SHP77 (cell line): ENCODE measurements around the gene FLRT1.

ENCODE experiments used
- DNase-seq, 2 experiments: peaks; one replicate each; lab custom pipeline; 2025; lab: John Stamatoyannopoulos, UW

The FLRT1 gene

GRCh38 chr11:64023712-64024710, 11.7 kb upstream of the FLRT1 start:
- DNase-seq: no peak

GRCh38 chr11:64025205-64025604, 10.5 kb upstream of the FLRT1 start:
- no peak for DNase-seq

- no peak for DNase-seq
Observed at GRCh38 chr11:64026575-64027205, 9.0 kb upstream of the FLRT1 start.

- DNase-seq: no peak
Observed at GRCh38 chr11:64027651-64028397, 7.9 kb upstream of the FLRT1 start.

- peak in 1 of 2 experiments; percentile 28 for DNase-seq
Observed at GRCh38 chr11:64028398-64029115, 7.2 kb upstream of the FLRT1 start.

GRCh38 chr11:64029773-64030172, 6.0 kb upstream of the FLRT1 start:
- no peak for DNase-seq

GRCh38 chr11:64031001-64031400, 4.7 kb upstream of the FLRT1 start:
- no peak for DNase-seq

GRCh38 chr11:64032050-64032449, 3.7 kb upstream of the FLRT1 start:
- DNase-seq: no peak

- DNase-seq: no peak
Observed at GRCh38 chr11:64034411-64034811, 1.3 kb upstream of the FLRT1 start.

- no peak for DNase-seq
Observed at GRCh38 chr11:64035081-64035524, 628 bp upstream of the FLRT1 start.

GRCh38 chr11:64036087-64037026, 626 bp downstream of the FLRT1 start:
- DNase-seq: no peak

- DNase-seq: no peak
Observed at GRCh38 chr11:64037027-64037634, 1.4 kb downstream of the FLRT1 start.

- DNase-seq: no peak
Observed at GRCh38 chr11:64038500-64038899, 2.8 kb downstream of the FLRT1 start.

GRCh38 chr11:64039012-64039665, 3.4 kb downstream of the FLRT1 start:
- DNase-seq: no peak

- DNase-seq: no peak
Observed at GRCh38 chr11:64040684-64041322, 5.1 kb downstream of the FLRT1 start.

- DNase-seq: no peak
Observed at GRCh38 chr11:64041846-64042245, 6.1 kb downstream of the FLRT1 start.

GRCh38 chr11:64042301-64042700, 6.6 kb downstream of the FLRT1 start:
- DNase-seq: no peak

GRCh38 chr11:64043545-64043944, 7.8 kb downstream of the FLRT1 start:
- no peak for DNase-seq
